NCI-H524 treated with DMSO at 0.1 percent for 48 hours (cell line): Measurements from ENCODE around the gene USP17L27.
"Not testable (repeated sequence)": the region's sequence is repeated elsewhere in the genome, so short reads cannot be mapped to it uniquely, and the experiment has no call there.

Source experiments
- DNase-seq: peaks from one replicate; lab custom pipeline; 2025; lab: John Stamatoyannopoulos, UW

USP17L27 gene

GRCh38 chr4:9343848-9344247, at the start of gene USP17L27:
USP17L27 (plus strand) TSS chr4:9344148; CDS start chr4:9344148, 0 bp downstream.
- not testable (repeated sequence) for DNase-seq

GRCh38 chr4:9324191-9324590, 19.8 kb upstream of the USP17L27 start:
- not testable (repeated sequence) for DNase-seq

GRCh38 chr4:9324865-9325264, 19.1 kb upstream of the USP17L27 start, which contains the start of gene USP17L24:
USP17L24 (plus strand) TSS chr4:9325165; CDS start chr4:9325165, 0 bp downstream.
- DNase-seq, result not testable (repeated sequence)

GRCh38 chr4:9329611-9330010, 14.3 kb upstream of the USP17L27 start, which contains the start of gene USP17L25:
USP17L25 (plus strand) TSS chr4:9329911; CDS start chr4:9329911, 0 bp downstream.
- not testable (repeated sequence) for DNase-seq

GRCh38 chr4:9334358-9334757, 9.6 kb upstream of the USP17L27 start, which contains the start of gene USP17L26:
USP17L26 (plus strand) TSS chr4:9334658; CDS start chr4:9334658, 0 bp downstream.
- DNase-seq, result not testable (repeated sequence)

GRCh38 chr4:9339103-9339502, 4.8 kb upstream of the USP17L27 start, which contains the start of gene USP17L5:
USP17L5 (plus strand) TSS chr4:9339403; CDS start chr4:9339403, 0 bp downstream.
- not testable (repeated sequence) for DNase-seq

- not testable (repeated sequence) for DNase-seq
Observed at GRCh38 chr4:9348593-9348992, 4.6 kb downstream of the USP17L27 start, which contains the start of gene USP17L28. USP17L28 (plus strand) TSS chr4:9348893; CDS start chr4:9348893, 0 bp downstream.

- DNase-seq, result not testable (repeated sequence)
Observed at GRCh38 chr4:9350866-9351265, 6.9 kb downstream of the USP17L27 start.

- not testable (repeated sequence) for DNase-seq
Observed at GRCh38 chr4:9353338-9353737, 9.4 kb downstream of the USP17L27 start, which contains the start of gene USP17L29. USP17L29 (plus strand) TSS chr4:9353638; CDS start chr4:9353638, 0 bp downstream.

GRCh38 chr4:9362829-9363228, 18.9 kb downstream of the USP17L27 start, which contains the start of gene USP17L30:
USP17L30 (plus strand) TSS chr4:9363129; CDS start chr4:9363129, 0 bp downstream.
- DNase-seq, result not testable (repeated sequence)

GRCh38 chr4:9379881-9380280, 35.9 kb downstream of the USP17L27 start:
- DNase-seq, result not testable (repeated sequence)

- DNase-seq, result not testable (repeated sequence)
Observed at GRCh38 chr4:9381012-9381534, 37.1 kb downstream of the USP17L27 start.

- no peak for DNase-seq
Observed at GRCh38 chr4:9384126-9384525, 40.2 kb downstream of the USP17L27 start.

- DNase-seq, result not testable (repeated sequence)
Observed at GRCh38 chr4:9389001-9389400, 45.1 kb downstream of the USP17L27 start.
